VCaP (cell line): ENCODE results near the gene CIAPIN1.

Experiments
- H3K27ac ChIP-seq: fragments of 450-650 bp; 2 replicates; pipeline ENCODE4 v1.5.1; 2017
- TF ChIP-seq, protein P1 (sequence below): fragments of 450-650 bp; conservative IDR thresholded peaks from 2 replicates; pipeline ENCODE4 v1.5.1; 2017; ENCODE audit warnings: mild to moderate bottlenecking, moderate library complexity

Gene CIAPIN1

DNA sequence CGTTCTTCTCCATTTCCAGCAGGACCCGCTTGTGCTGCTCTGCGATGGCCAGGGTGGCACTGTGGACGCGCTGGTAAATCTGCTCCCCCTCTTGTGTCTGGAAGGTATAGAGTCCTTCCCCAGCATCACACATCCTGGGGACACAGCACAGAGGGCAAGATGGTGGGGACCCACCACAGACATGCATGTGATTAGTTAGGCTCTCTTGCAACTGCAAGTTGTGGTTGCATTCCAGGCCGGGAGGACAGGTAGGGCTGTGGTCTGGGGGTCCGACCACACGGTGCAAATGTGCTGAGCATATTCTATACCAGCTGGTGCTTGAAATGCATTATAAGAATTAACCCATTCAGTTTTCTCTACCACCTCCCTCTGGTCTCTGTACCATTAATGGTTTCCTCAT lies 26.7 kb upstream of the CIAPIN1 start:
- H3K27ac ChIP-seq = no peak overlapping the region
- TF ChIP-seq, protein P1, sequence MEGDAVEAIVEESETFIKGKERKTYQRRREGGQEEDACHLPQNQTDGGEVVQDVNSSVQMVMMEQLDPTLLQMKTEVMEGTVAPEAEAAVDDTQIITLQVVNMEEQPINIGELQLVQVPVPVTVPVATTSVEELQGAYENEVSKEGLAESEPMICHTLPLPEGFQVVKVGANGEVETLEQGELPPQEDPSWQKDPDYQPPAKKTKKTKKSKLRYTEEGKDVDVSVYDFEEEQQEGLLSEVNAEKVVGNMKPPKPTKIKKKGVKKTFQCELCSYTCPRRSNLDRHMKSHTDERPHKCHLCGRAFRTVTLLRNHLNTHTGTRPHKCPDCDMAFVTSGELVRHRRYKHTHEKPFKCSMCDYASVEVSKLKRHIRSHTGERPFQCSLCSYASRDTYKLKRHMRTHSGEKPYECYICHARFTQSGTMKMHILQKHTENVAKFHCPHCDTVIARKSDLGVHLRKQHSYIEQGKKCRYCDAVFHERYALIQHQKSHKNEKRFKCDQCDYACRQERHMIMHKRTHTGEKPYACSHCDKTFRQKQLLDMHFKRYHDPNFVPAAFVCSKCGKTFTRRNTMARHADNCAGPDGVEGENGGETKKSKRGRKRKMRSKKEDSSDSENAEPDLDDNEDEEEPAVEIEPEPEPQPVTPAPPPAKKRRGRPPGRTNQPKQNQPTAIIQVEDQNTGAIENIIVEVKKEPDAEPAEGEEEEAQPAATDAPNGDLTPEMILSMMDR = no peak

DNA sequence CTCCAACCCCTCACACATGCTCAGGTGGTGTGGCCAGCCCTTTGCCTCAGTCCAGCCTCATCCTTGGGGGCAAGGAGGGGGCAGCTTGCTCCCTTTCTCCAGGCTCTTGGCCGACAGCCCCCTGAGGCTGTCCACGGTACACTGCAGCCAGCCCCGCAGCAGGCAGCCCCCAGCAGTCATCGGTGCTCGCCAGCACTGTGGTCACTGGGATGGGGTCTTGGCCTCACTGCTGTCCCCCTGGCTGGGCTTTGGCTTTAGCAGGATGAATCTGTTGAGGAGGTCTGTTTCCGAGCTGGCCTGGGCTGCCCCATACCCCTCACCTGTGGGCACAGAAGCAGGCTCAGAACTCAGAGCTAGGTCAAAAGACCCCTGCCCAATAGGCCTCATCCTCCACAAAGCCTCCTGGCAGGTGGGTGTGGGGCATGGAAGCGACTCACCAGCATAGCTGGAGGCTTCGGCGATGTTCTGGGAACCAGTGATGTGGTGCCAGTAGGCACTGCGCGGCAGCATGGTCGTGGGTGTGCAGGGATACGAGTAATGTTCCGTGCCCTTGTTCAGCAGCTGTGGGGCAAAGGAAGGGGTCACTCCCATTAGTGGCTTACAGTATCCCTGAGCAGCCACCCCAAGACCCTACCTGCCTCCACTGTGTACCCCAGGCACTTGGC lies 26.1 kb upstream of the CIAPIN1 start:
- no peak overlapping the region for H3K27ac ChIP-seq
- TF ChIP-seq, protein P1 = no peak

DNA sequence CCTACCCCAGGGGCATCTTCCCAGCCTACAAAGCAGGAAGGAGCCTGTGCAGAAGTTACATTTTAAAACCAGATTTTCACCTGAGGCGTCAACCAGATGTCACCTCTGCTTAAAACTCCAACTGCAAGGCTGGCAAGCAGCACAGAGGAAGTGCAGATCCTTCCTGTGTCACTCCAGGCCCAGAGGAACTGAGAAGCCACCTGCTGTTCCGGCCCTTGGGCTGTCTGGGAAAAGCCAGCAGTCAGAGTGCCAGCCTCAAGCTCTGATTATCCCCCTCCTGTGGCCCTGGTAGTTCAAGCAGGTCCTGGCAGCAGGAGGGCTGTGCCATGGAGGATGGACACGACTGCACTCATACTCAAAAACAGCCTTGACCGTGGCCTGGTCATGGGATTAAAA lies 25.5 kb upstream of the CIAPIN1 start:
- H3K27ac ChIP-seq = no peak overlapping the region
- TF ChIP-seq, protein P1 = no peak

DNA sequence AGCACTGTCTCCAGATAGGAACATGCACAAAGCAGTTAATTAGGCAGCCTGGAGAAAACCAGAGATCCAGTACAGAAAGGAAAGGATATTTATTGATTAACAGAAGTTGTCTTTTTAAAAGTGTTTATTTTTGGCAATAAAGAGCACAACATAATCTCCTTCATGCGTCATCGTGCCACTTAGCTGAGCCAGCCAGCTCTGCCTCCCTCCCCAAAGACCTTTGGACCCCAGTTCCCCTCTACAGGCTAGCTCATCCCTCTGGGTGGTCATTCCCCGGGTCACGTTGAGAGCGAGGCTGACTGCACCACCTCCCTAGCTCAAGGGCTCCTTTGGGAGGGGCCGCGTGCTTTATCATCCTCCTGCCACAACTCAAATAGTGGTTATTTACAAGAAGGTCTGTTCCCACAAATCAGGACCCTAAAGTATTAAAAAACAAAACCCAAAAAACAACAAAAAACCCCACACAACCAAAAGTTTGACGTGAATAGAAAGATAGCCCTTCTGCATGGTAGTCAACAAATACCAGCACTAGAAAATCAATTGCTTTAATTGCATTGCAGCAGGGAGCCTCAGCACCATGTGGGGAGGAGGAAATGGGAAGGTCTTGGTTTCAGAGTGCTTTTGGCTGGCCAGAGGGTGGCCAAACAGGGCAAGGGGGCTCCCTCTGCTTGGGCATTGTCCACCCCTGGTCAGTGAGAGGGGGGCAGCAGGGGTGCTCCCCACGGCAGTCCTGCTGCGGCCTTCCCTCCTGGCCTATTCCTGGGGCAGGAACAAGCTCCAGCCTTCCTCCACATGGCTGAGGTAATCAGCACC lies 24.9 kb upstream of the CIAPIN1 start:
- TF ChIP-seq, protein P1 = no peak
- no peak overlapping the region for H3K27ac ChIP-seq

DNA sequence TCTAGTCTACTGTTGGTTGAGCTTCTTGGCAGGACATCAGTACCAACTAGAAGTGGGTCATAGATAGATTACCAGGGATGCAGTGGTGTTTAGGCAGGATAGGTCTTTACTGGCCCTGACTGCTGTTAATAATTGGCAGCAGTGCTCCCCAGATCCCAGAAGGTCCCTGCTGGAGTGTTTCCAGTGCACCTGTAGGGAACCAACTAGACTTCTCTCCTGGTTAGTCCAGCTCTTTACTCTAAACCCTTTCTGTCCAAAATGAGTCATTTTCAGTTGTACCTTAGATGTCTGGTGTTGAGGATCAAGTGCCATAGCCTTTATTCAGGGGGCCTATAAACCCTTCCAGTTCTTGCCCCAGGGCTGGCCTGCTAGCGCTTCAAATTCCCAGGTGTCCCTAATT lies 24.0 kb upstream of the CIAPIN1 start:
- TF ChIP-seq, protein P1 = no peak
- H3K27ac ChIP-seq = no peak overlapping the region

DNA sequence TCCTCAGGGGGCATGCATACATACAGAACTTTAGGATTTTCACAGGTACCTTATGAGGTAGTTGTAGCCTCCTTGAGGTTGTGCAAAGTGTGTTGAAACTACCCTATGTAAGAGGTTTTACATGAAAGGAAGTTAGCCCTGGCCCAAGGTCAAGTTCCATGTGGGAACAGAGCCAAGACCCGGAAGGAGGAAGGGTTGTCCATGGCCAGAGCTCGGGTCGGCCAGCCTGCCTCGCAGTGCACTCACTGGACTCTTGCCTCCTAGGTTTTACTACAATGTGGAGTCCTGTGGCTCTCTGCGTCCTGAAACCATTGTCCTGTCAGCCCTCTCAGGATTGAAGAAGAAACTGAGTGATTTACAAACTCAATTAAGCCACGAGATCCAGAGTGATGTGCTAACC lies 23.5 kb upstream of the CIAPIN1 start:
- H3K27ac ChIP-seq = no peak overlapping the region
- TF ChIP-seq, protein P1 = no peak

DNA sequence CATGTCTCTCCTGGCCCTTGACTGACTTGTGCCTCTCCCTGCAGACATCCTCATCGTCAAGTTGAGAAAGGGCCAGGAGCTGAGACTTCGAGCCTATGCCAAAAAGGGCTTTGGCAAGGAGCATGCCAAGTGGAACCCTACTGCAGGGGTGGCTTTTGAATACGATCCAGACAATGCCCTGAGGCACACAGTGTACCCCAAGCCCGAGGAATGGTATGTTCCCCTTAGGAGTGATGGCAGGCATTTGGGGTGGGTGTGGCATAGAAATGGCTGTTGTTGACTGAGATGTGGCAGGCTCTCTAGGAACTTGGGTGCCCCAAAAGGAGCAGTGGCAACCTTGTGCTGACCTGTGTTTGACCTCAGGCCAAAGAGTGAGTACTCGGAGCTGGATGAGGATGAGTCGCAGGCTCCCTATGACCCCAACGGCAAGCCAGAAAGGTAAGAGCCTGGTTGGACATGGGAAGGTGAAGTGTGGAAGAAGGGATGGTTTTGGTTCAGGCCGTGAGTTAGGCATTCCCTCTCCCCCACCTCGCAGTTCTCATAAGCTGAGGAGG lies 22.8 kb upstream of the CIAPIN1 start:
- TF ChIP-seq, protein P1 = no peak
- H3K27ac ChIP-seq = no peak overlapping the region
